GM10266 (cell line): ENCODE results near the gene VRTN.

ENCODE experiments used
- DNase-seq: peaks from one replicate; pipeline ENCODE4 v3.0.0; 2012; ENCODE audit errors: extremely low spot score
- CTCF ChIP-seq: IDR thresholded peaks from 2 replicates; pipeline ENCODE4 v1.5.1; 2012; ENCODE audit warnings: mild to moderate bottlenecking, low read depth; ENCODE audit not compliant: control insufficient read depth, insufficient read depth; ENCODE audit errors: missing control alignments

The VRTN gene

GRCh38 chr14:74400031-74400685 is 51.9 kb downstream of the VRTN start:
- TF ChIP-seq CTCF = no peak
- DNase-seq = no peak

- DNase-seq = no peak
- no peak for TF ChIP-seq CTCF
Observed at GRCh38 chr14:74400919-74401503, 52.7 kb downstream of the VRTN start.

GRCh38 chr14:74401504-74402241 is 53.4 kb downstream of the VRTN start:
- DNase-seq = peak; percentile 80

GRCh38 chr14:74402401-74403251 is 54.4 kb downstream of the VRTN start:
- no peak for DNase-seq
- no peak for TF ChIP-seq CTCF

More at GRCh38 chr14:74401504-74402241, 53.4 kb downstream of the VRTN start:
- no peak for TF ChIP-seq CTCF

GRCh38 chr14:74403619-74404417 is 55.5 kb downstream of the VRTN start:
- DNase-seq = no peak
- no peak for TF ChIP-seq CTCF

GRCh38 chr14:74404435-74404834 is 56.2 kb downstream of the VRTN start:
- DNase-seq = no peak
- TF ChIP-seq CTCF = no peak
